ENCODE measurements around the gene DMBT1.

The DMBT1 gene

GRCh38 chr10:122648599-122649428 is 88.3 kb downstream of the DMBT1 start:
- peak; percentile 39 for DNase-seq (ENCODE audit: low spot score)

GRCh38 chr10:122649903-122650302 is 89.3 kb downstream of the DMBT1 start:
- no peak for DNase-seq (ENCODE audit: low spot score)

GRCh38 chr10:122650331-122650730 is 89.8 kb downstream of the DMBT1 start:
- DNase-seq (ENCODE audit: low spot score) = no peak

GRCh38 chr10:122655524-122656307 is 95.2 kb downstream of the DMBT1 start:
- DNase-seq (ENCODE audit: low spot score) = no peak

GRCh38 chr10:122656308-122656705 is 95.8 kb downstream of the DMBT1 start:
- DNase-seq (ENCODE audit: low spot score) = no peak

GRCh38 chr10:122656741-122657140 is 96.2 kb downstream of the DMBT1 start:
- DNase-seq (ENCODE audit: low spot score) = no peak

GRCh38 chr10:122657255-122657654 is 96.7 kb downstream of the DMBT1 start:
- no peak for DNase-seq (ENCODE audit: low spot score)

- no peak for DNase-seq (ENCODE audit: low spot score)
Observed at GRCh38 chr10:122657729-122658128, 97.2 kb downstream of the DMBT1 start.

- DNase-seq (ENCODE audit: low spot score) = no peak
Observed at GRCh38 chr10:122658356-122659049, 97.9 kb downstream of the DMBT1 start.

GRCh38 chr10:122659126-122659525 is 98.6 kb downstream of the DMBT1 start:
- no peak for DNase-seq (ENCODE audit: low spot score)

- no peak for DNase-seq (ENCODE audit: low spot score)
Observed at GRCh38 chr10:122659651-122660050, 99.1 kb downstream of the DMBT1 start.

GRCh38 chr10:122660696-122661095 is 100.1 kb downstream of the DMBT1 start:
- no peak for DNase-seq (ENCODE audit: low spot score)

GRCh38 chr10:122662231-122662630 is 101.7 kb downstream of the DMBT1 start:
- no peak for DNase-seq (ENCODE audit: low spot score)

- no peak for DNase-seq (ENCODE audit: low spot score)
Observed at GRCh38 chr10:122663516-122664130, 103.1 kb downstream of the DMBT1 start.

- DNase-seq (ENCODE audit: low spot score) = no peak
Observed at GRCh38 chr10:122664501-122664900, 103.9 kb downstream of the DMBT1 start.

- no peak for DNase-seq (ENCODE audit: low spot score)
Observed at GRCh38 chr10:122665329-122665860, 104.8 kb downstream of the DMBT1 start.

- DNase-seq (ENCODE audit: low spot score) = no peak
Observed at GRCh38 chr10:122665946-122666345, 105.4 kb downstream of the DMBT1 start.

- no peak for DNase-seq (ENCODE audit: low spot score)
Observed at GRCh38 chr10:122669045-122669444, 108.5 kb downstream of the DMBT1 start.

- no peak for DNase-seq (ENCODE audit: low spot score)
Observed at GRCh38 chr10:122669842-122670241, 109.3 kb downstream of the DMBT1 start.

- no peak for DNase-seq (ENCODE audit: low spot score)
Observed at GRCh38 chr10:122671355-122671754, 110.8 kb downstream of the DMBT1 start.

- no peak for DNase-seq (ENCODE audit: low spot score)
Observed at GRCh38 chr10:122672655-122673054, 112.1 kb downstream of the DMBT1 start.

GRCh38 chr10:122673269-122673668 is 112.7 kb downstream of the DMBT1 start:
- no peak for DNase-seq (ENCODE audit: low spot score)

Measured in activated CD4-positive, alpha-beta T cell treated with anti-CD3 and anti-CD28 coated beads, Interleukin-2, Interleukin-4, amounts not matched to agents 100 ng/mL and 50 ng/mL, durations not matched to agents 16 hours and 8 hours (primary cell).